Heart left ventricle (tissue), 13 donors: Measurements from ENCODE around the gene PDYN.

ENCODE experiments used
- POLR2A ChIP-seq, 2 donors: fragments of 450-650 bp; IDR thresholded peaks; one replicate each; pipeline ENCODE4 v1.6.1; 2017; ENCODE audit warnings: antibody characterized with exemption in 2 of 2, mild to moderate bottlenecking in 2 of 2, moderate library complexity in 2 of 2
- TF ChIP-seq, protein P1 (sequence below), 12 donors: fragments of 200-600 bp; sonication (generic) in 4 of 12; IDR thresholded peaks; one replicate each; pipeline versions ENCODE4 v1.5.0 to v1.8.0; 2018 to 2022; ENCODE audit warnings: antibody characterized with exemption in 12 of 12, mild to moderate bottlenecking in 5 of 12
- donor health status: ischemic (EF 13 %, LVEDD 7.1; RV severe dilation, severe dysfunction).
- donor health status: DM: no; HTN: yes; CAD: no.
- donor health status: DM: no; HTN: no; CAD: no.
- donor health status: ischemic (EF 25% LVEDD 6.9; RV normal size, moderate dysfunction).
- donor health status: ischemic (EF 25% LVEDD 5.7; RV mildly dilated, moderate dysfunction).
- donor health status: ischemic (EF 35%, LVEDD 5.7; RV mildly dilated, moderate dysfunction).
- donor health status: nonischemic (EF 11% LVEDD 7.7; RV severe dilation, severe dysfunction).
- donor health status: DM: yes; HTN: yes; CAD: no.
- donor health status: PGD.
- donor health status: ischemic (EF 29% LVEDD 5.4; RV normal size, mild dysfunction).
- donor health status: nonischemic (EF 23%, LVEDD 6.1; RV moderate dilation, normal function).

DNA sequence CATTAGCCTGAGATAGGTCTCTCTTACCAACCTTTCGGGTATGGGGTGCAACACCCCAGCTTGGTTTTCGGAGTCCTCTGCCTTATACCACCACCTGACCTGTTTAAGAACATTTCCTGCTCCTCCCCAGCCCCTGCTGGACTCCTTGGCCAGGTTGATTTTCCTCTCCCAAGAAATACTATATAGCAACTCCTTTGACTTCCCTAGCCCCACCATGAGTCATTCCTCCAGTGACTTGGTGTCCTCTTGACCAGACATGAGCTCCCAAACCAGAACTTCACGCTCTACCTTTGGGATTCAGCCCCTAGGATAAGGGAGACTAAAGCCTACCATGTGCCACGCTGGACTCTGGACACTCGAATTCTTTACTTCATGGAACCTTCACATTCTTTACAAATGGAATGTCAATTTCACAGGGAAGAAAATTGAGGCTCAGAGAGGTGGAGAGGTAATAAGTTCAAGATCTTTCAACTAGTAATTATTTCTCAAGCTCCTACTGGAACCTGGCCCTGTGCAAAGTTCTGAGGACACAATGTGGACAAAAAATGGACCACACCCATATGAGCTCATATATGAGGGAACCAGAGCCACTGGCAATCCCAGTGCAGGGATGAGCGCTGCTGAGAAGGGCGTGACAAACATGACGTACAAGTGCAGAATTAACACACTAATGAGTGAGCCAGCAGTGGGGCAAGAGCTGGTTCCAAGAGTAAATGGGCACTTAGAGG, 50.4 kb downstream of the PDYN start:
- TF ChIP-seq, protein P1, sequence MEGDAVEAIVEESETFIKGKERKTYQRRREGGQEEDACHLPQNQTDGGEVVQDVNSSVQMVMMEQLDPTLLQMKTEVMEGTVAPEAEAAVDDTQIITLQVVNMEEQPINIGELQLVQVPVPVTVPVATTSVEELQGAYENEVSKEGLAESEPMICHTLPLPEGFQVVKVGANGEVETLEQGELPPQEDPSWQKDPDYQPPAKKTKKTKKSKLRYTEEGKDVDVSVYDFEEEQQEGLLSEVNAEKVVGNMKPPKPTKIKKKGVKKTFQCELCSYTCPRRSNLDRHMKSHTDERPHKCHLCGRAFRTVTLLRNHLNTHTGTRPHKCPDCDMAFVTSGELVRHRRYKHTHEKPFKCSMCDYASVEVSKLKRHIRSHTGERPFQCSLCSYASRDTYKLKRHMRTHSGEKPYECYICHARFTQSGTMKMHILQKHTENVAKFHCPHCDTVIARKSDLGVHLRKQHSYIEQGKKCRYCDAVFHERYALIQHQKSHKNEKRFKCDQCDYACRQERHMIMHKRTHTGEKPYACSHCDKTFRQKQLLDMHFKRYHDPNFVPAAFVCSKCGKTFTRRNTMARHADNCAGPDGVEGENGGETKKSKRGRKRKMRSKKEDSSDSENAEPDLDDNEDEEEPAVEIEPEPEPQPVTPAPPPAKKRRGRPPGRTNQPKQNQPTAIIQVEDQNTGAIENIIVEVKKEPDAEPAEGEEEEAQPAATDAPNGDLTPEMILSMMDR (IDR thresholded peaks at IDR 0.05) = no peak
- TF ChIP-seq POLR2A (IDR thresholded peaks at IDR 0.05) = no peak
